Stimulated activated CD4-positive, alpha-beta T cell treated with anti-CD3 and anti-CD28 coated beads, Interleukin-2, amount 100 ng/mL, for 4 hours (primary cell): ENCODE results near the gene IFITM1.
"Not testable (repeated sequence)": the region's sequence is repeated elsewhere in the genome, so short reads cannot be mapped to it uniquely, and the experiment has no call there.

Source experiments
- DNase-seq: peaks from one replicate; pipeline ENCODE4 v3.0.0-alpha.2; 2020; ENCODE audit warnings: low read depth

Gene IFITM1

GRCh38 chr11:326592-326841 is 12.7 kb downstream of the IFITM1 start:
- no peak for DNase-seq

GRCh38 chr11:326842-327580 is 13.2 kb downstream of the IFITM1 start:
- DNase-seq: no peak

DNA sequence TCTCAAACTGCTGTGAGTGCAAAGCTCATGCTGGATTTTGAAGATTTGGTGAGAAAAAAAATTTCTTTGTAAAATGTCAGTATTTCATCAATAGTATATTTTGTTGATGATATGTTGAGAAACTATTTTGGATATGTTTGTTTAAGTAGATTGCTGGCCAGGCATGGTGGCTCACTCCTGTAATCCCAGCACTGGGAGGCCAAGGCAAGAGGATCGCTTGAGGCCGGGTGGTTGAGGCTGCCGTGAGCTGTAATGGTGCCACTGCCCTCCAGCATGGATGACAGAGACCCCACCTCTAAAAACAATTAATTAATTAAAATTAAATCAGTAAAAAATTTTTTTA is 13.7 kb downstream of the IFITM1 start:
- DNase-seq: no peak

DNA sequence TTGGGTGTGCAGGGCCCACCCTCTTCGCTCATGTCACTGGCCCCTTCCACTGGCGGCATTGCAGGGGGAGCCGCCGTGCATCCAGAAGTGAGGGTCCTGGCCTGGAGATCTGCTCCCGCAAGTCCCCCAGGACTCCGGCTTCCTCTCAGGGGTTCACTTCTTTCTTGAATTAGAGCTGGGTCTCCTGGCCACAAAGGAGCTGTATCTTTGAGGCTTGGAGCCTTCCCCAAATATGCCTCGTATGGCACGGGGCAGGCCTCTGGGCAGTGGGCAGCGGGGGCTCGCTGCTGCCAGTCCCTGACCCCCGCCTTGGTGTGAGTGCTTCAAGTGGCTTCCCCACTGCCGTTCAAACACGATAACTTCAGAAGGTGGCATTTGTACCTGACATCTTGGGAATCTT is 14.2 kb downstream of the IFITM1 start:
- DNase-seq: no peak

GRCh38 chr11:328516-329100 is 14.8 kb downstream of the IFITM1 start:
- DNase-seq: not testable (repeated sequence)

GRCh38 chr11:329886-330253 is 16.0 kb downstream of the IFITM1 start:
- no peak for DNase-seq

DNA sequence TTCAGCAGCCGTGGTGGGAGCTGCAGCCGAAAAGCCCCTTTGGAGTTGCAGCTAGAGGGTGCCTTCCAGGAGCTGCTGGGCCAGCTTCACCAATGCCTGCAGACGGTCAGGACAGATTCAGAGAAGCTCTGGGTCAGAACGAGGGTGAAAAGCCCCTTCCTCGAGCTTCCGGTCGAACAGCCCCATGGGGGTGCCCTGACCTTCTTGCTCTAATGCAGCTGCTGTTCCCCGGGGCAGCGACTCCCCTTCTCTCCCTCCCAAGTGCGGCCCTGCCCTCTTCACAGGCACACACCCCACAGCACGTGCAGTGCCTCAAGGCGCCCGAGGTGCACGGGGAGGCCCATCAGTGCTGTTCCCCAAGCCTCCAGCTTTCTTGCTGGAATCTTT is 16.5 kb downstream of the IFITM1 start:
- no peak for DNase-seq

- DNase-seq: no peak
Measured at GRCh38 chr11:330694-331357, 17.0 kb downstream of the IFITM1 start.

- no peak for DNase-seq
Measured at GRCh38 chr11:331358-332060, 17.7 kb downstream of the IFITM1 start.

- DNase-seq: no peak
Measured at GRCh38 chr11:332651-333480, 19.0 kb downstream of the IFITM1 start.

DNA sequence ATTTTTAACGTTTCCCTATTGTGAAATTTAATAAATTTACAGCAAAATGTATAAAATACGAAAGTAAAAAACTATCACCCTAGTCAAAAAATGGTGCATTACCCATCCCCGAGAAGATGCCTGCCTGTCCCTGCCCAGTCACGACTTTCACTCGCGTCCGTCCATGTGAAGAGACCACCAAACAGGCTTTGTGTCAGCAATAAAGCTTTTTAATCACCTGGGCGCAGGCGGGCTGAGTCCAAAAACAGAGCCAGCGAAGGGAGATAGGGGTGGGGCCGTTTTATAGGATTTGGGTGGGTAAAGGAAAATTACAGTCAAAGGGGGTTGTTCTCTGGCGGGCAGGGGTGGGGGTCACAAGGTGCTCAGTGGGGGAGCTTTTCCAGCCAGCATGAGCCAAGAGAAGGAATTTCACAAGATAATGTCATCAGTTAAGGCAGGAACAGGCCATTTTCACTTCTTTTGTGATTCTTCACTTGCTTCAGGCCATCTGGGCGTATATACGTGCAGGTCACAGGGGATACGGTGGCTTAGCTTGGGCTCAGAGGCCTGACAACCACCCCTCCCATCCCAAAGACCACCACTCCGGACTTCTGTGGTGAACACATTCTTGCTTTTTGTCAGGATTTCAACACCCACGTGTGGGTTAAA is 19.9 kb downstream of the IFITM1 start:
- not testable (repeated sequence) for DNase-seq

DNA sequence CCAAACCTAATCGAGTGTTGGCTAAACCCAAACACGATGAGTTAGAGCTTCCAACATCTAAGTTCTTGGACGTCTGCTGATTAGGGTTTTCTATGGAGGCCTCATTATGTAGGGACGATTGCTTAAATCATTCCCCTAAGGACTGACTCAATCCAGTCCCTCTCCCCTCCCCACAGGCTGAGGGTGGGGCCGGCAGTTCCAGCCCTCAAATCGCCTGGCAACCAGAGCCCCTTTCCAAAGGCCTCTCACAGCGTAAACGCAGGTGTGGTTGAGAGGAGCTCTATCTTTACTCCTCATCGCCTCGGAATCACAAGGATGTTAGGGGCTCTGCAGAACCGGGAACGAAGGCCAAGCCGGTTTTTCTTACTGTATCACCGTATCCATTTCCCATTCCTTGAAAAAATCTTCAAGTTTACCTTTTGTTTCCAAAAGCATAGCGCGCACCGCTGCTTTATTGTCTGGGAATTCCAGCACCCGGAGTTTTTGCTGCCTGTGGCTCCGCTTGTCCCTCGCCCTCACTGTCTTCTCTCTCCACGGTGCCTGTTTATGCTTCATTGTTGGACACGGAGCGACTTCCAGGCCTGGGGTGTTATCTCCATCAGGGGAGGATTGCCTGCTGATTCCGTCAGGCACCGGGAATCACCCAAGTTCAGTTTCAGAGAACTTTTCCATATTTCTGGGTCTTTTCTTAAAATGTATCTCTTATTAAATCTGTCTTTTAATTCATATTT is 20.6 kb downstream of the IFITM1 start:
- DNase-seq: no peak

DNA sequence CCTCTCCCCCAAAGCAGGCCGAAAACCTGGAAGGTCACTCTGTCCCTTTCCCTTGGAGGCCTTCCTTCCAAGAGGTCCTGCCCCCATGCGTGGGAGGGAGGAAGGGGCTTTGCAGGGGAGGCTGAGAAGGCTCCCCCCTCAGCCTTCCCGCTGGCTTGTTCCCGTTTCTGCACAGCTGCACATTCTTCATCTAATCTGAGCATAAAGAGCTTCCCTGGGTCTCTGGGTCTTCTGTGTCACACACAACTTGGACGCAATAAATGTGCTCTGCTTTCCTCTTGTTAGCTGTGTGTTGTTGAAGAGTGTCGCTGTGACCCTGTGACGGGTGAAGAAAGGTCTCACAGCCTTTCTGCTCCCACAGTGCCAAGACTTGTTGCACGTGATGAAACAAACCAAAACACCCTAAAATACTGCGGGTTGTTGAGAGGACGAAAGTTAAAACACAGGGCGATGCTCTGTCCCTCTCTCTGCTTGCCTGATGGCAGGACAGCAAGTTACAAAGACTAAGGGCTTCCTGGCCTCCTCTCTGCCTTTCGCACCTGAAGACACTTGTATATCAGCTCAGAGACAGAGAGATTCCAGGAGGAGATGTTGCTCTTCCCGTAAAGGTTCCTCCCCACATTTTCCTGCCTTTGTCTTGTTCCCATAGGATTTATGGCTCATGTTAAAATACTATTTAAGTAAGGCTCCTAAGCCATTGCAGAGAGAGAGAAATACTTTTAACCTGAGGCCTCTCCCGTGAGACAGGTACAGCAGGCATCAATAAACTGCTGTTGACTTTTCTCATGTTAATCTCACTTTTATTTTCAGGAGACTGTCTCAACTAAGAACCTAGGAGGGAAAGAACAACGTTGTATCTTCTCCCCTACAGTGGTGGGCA is 22.2 kb downstream of the IFITM1 start:
- no peak for DNase-seq

DNA sequence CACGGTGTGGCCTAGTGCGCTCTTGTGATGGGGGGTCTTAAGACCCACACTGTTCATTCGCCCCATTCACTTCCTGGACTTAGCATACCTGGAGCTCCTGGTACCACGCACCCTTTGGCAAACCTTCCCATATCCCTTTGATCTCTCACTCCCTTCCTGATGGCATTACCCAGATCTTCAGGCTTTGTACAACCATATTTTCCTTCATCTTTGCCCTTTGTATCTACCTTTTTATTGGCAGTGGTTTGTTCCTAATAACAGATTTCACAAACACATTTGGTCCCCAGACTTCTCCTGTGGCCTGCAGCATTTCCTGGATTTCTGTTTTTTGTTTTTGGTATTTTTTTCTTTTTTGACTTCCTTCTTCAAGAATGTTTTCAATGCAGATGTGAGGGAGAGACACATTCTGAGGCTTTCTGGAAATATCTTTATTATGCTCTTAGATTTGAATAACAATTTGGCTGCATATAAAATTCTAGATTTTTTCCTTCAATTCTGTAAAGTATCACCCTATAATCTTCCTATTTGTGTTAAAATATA is 22.9 kb downstream of the IFITM1 start:
- DNase-seq: no peak

DNA sequence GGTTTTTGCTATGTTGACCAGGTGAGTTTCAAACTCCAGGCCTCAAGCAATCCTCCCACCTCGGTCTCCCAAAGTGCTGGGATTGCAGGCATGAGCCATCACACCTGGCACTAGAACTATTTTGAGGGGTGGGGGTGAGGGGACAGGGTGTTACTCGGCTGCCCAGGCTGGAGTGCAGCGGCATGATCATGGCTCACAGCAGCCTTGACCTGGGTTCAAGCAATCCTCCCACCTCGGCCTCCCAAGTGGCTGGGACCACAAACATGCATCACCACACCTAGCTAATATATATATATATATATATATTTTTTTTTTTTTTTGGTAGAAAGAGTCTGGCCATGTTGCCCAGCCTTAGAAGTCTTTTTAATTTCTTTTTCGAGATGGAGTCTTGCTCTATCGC is 23.9 kb downstream of the IFITM1 start:
- no peak for DNase-seq

- DNase-seq: no peak
Measured at GRCh38 chr11:339963-340362, 26.1 kb downstream of the IFITM1 start.

- no peak for DNase-seq
Measured at GRCh38 chr11:340539-341512, 27.0 kb downstream of the IFITM1 start.

GRCh38 chr11:342328-342727 is 28.5 kb downstream of the IFITM1 start:
- DNase-seq: no peak
